Measurements from ENCODE around the gene GHR.

GHR gene

GRCh38 chr5:42621662-42622061, 198.4 kb downstream of the GHR start:
- H3K4me3 ChIP-seq (ENCODE audit: low read length in 2 of 2), result no peak overlapping the region
- peaks cover 13% of the 10 kb centered on the region for H3K4me1 ChIP-seq (ENCODE audit: control insufficient read depth, insufficient read depth, low read length)
- no peak overlapping the region for H3K27ac ChIP-seq (ENCODE audit: low read length)
- H3K9me3 ChIP-seq (ENCODE audit: control insufficient read depth in 2 of 2, low read length in 2 of 2), result no peaks in the 10 kb centered on the region
- no peaks in the 10 kb centered on the region for H3K36me3 ChIP-seq (ENCODE audit: control insufficient read depth in 2 of 2, insufficient read depth in 2 of 2, low read length in 2 of 2)
- H3K27me3 ChIP-seq (ENCODE audit: control insufficient read depth in 1 of 2, insufficient read depth in 2 of 2, low read length in 2 of 2), result no peaks in the 10 kb centered on the region
- no peak overlapping the region for H3K9ac ChIP-seq (ENCODE audit: low read length in 2 of 2)

GRCh38 chr5:42624912-42625311, 201.7 kb downstream of the GHR start:
- Histone ChIP-seq H3K27me3 (ENCODE audit: control insufficient read depth in 1 of 2, insufficient read depth in 2 of 2, low read length in 2 of 2) (no peaks in the 10 kb centered on the region), H3K9me3 (ENCODE audit: control insufficient read depth in 2 of 2, low read length in 2 of 2) (no peaks in the 10 kb centered on the region), H3K27ac (ENCODE audit: low read length) (no peak overlapping the region), H3K9ac (ENCODE audit: low read length in 2 of 2) (no peak overlapping the region), H3K4me3 (ENCODE audit: low read length in 2 of 2) (no peak overlapping the region), H3K36me3 (ENCODE audit: control insufficient read depth in 2 of 2, insufficient read depth in 2 of 2, low read length in 2 of 2) (no peaks in the 10 kb centered on the region), H3K4me1 (ENCODE audit: control insufficient read depth, insufficient read depth, low read length) (peaks cover 15% of the 10 kb centered on the region)

GRCh38 chr5:42626462-42626861, 203.2 kb downstream of the GHR start:
- peaks cover 0 to 3% of the 10 kb centered on the region in 2 donors for H3K36me3 ChIP-seq (ENCODE audit: control insufficient read depth in 2 of 2, insufficient read depth in 2 of 2, low read length in 2 of 2)
- no peaks in the 10 kb centered on the region for H3K27me3 ChIP-seq (ENCODE audit: control insufficient read depth in 1 of 2, insufficient read depth in 2 of 2, low read length in 2 of 2)
- H3K4me3 ChIP-seq (ENCODE audit: low read length in 2 of 2), result no peak overlapping the region
- peaks cover 9% of the 10 kb centered on the region for H3K4me1 ChIP-seq (ENCODE audit: control insufficient read depth, insufficient read depth, low read length)
- no peak overlapping the region for H3K27ac ChIP-seq (ENCODE audit: low read length)
- H3K9ac ChIP-seq (ENCODE audit: low read length in 2 of 2), result no peak overlapping the region
- H3K9me3 ChIP-seq (ENCODE audit: control insufficient read depth in 2 of 2, low read length in 2 of 2), result no peaks in the 10 kb centered on the region

DNA sequence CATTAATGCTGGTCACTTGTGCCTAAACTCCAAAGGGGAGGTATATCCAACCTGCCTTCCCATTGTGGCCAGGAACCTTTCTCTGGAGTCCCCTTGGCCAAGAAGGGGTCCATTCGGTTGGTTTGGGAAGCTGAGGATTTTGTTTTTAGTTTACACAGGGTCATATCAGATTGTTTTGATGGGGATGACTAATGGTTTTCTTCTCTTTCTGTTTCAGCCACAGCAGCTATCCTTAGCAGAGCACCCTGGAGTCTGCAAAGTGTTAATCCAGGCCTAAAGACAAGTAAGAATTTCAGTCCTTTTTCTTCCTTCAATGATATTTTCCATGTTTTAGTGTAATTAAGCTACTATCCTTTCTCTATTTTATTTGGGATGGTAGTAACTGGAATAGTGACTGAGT, 205.6 kb downstream of the GHR start:
- Histone ChIP-seq H3K36me3 (ENCODE audit: control insufficient read depth in 2 of 2, insufficient read depth in 2 of 2, low read length in 2 of 2) (peaks cover 0 to 3% of the 10 kb centered on the region in 2 donors), H3K4me1 (ENCODE audit: control insufficient read depth, insufficient read depth, low read length) (peaks cover 2% of the 10 kb centered on the region), H3K9me3 (ENCODE audit: control insufficient read depth in 2 of 2, low read length in 2 of 2) (no peaks in the 10 kb centered on the region), H3K9ac (ENCODE audit: low read length in 2 of 2) (no peak overlapping the region), H3K27me3 (ENCODE audit: control insufficient read depth in 1 of 2, insufficient read depth in 2 of 2, low read length in 2 of 2) (no peaks in the 10 kb centered on the region), H3K4me3 (ENCODE audit: low read length in 2 of 2) (no peak overlapping the region), H3K27ac (ENCODE audit: low read length) (no peak overlapping the region)

GRCh38 chr5:42629284-42629683, 206.0 kb downstream of the GHR start:
- no peak overlapping the region for H3K27ac ChIP-seq (ENCODE audit: low read length)

GRCh38 chr5:42631241-42631640, 208.0 kb downstream of the GHR start:
- H3K9ac ChIP-seq (ENCODE audit: low read length in 2 of 2), result no peak overlapping the region
- H3K27me3 ChIP-seq (ENCODE audit: control insufficient read depth in 1 of 2, insufficient read depth in 2 of 2, low read length in 2 of 2), result no peaks in the 10 kb centered on the region
- H3K27ac ChIP-seq (ENCODE audit: low read length), result no peak overlapping the region
- no peaks in the 10 kb centered on the region for H3K9me3 ChIP-seq (ENCODE audit: control insufficient read depth in 2 of 2, low read length in 2 of 2)
- H3K4me1 ChIP-seq (ENCODE audit: control insufficient read depth, insufficient read depth, low read length), result peaks cover 2% of the 10 kb centered on the region
- H3K36me3 ChIP-seq (ENCODE audit: control insufficient read depth in 2 of 2, insufficient read depth in 2 of 2, low read length in 2 of 2), result peaks cover 0 to 3% of the 10 kb centered on the region in 2 donors
- H3K4me3 ChIP-seq (ENCODE audit: low read length in 2 of 2), result no peak overlapping the region

More at GRCh38 chr5:42629284-42629683, 206.0 kb downstream of the GHR start:
- no peaks in the 10 kb centered on the region for H3K9me3 ChIP-seq (ENCODE audit: control insufficient read depth in 2 of 2, low read length in 2 of 2)
- H3K9ac ChIP-seq (ENCODE audit: low read length in 2 of 2), result no peak overlapping the region
- no peaks in the 10 kb centered on the region for H3K27me3 ChIP-seq (ENCODE audit: control insufficient read depth in 1 of 2, insufficient read depth in 2 of 2, low read length in 2 of 2)
- peaks cover 0 to 3% of the 10 kb centered on the region in 2 donors for H3K36me3 ChIP-seq (ENCODE audit: control insufficient read depth in 2 of 2, insufficient read depth in 2 of 2, low read length in 2 of 2)
- H3K4me3 ChIP-seq (ENCODE audit: low read length in 2 of 2), result no peak overlapping the region
- peaks cover 2% of the 10 kb centered on the region for H3K4me1 ChIP-seq (ENCODE audit: control insufficient read depth, insufficient read depth, low read length)

- no peaks in the 10 kb centered on the region for H3K9me3 ChIP-seq (ENCODE audit: control insufficient read depth in 2 of 2, low read length in 2 of 2)
- H3K9ac ChIP-seq (ENCODE audit: low read length in 2 of 2), result no peak overlapping the region
- peaks cover 2% of the 10 kb centered on the region for H3K4me1 ChIP-seq (ENCODE audit: control insufficient read depth, insufficient read depth, low read length)
- H3K27me3 ChIP-seq (ENCODE audit: control insufficient read depth in 1 of 2, insufficient read depth in 2 of 2, low read length in 2 of 2), result no peaks in the 10 kb centered on the region
- no peak overlapping the region for H3K27ac ChIP-seq (ENCODE audit: low read length)
- H3K36me3 ChIP-seq (ENCODE audit: control insufficient read depth in 2 of 2, insufficient read depth in 2 of 2, low read length in 2 of 2), result peaks cover 0 to 3% of the 10 kb centered on the region in 2 donors
- no peak overlapping the region for H3K4me3 ChIP-seq (ENCODE audit: low read length in 2 of 2)
Observed at GRCh38 chr5:42632354-42632900, 209.2 kb downstream of the GHR start.

DNA sequence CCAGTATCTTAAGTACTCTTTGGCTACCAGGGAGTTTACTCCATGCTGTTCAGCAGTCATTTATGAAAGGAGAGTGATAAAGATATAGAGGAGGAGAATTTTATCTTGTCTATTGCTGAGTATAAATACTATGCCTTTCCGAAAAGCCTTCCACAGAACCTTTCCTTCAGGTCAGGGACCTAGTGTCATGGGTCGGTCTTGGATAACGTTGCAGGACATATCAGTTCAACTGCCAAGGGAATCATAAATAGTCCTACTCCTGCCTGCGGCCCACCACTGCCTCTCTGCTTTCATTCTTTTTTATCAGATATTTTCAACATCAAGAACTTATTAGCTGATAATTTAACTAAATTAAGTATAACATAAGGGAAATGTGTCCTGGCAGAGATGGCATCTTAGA, 211.3 kb downstream of the GHR start:
- H3K9me3 ChIP-seq (ENCODE audit: control insufficient read depth in 2 of 2, low read length in 2 of 2), result no peaks in the 10 kb centered on the region
- no peak overlapping the region for H3K9ac ChIP-seq (ENCODE audit: low read length in 2 of 2)

GRCh38 chr5:42636425-42636824, 213.2 kb downstream of the GHR start:
- no peaks in the 10 kb centered on the region for H3K36me3 ChIP-seq (ENCODE audit: control insufficient read depth in 2 of 2, insufficient read depth in 2 of 2, low read length in 2 of 2)
- no peaks in the 10 kb centered on the region for H3K27me3 ChIP-seq (ENCODE audit: control insufficient read depth in 1 of 2, insufficient read depth in 2 of 2, low read length in 2 of 2)
- no peaks in the 10 kb centered on the region for H3K4me1 ChIP-seq (ENCODE audit: control insufficient read depth, insufficient read depth, low read length)
- no peak overlapping the region for H3K4me3 ChIP-seq (ENCODE audit: low read length in 2 of 2)
- H3K27ac ChIP-seq (ENCODE audit: low read length), result no peak overlapping the region
- no peaks in the 10 kb centered on the region for H3K9me3 ChIP-seq (ENCODE audit: control insufficient read depth in 2 of 2, low read length in 2 of 2)
- no peak overlapping the region for H3K9ac ChIP-seq (ENCODE audit: low read length in 2 of 2)

More for the DNA sequence above, 211.3 kb downstream of the GHR start:
- no peak overlapping the region for H3K27ac ChIP-seq (ENCODE audit: low read length)
- peaks cover 0 to 3% of the 10 kb centered on the region in 2 donors for H3K36me3 ChIP-seq (ENCODE audit: control insufficient read depth in 2 of 2, insufficient read depth in 2 of 2, low read length in 2 of 2)
- H3K4me1 ChIP-seq (ENCODE audit: control insufficient read depth, insufficient read depth, low read length), result no peaks in the 10 kb centered on the region
- H3K27me3 ChIP-seq (ENCODE audit: control insufficient read depth in 1 of 2, insufficient read depth in 2 of 2, low read length in 2 of 2), result no peaks in the 10 kb centered on the region
- no peak overlapping the region for H3K4me3 ChIP-seq (ENCODE audit: low read length in 2 of 2)

GRCh38 chr5:42636946-42637345, 213.7 kb downstream of the GHR start:
- no peak overlapping the region for H3K27ac ChIP-seq (ENCODE audit: low read length)
- no peaks in the 10 kb centered on the region for H3K4me1 ChIP-seq (ENCODE audit: control insufficient read depth, insufficient read depth, low read length)
- H3K9me3 ChIP-seq (ENCODE audit: control insufficient read depth in 2 of 2, low read length in 2 of 2), result no peaks in the 10 kb centered on the region
- no peaks in the 10 kb centered on the region for H3K36me3 ChIP-seq (ENCODE audit: control insufficient read depth in 2 of 2, insufficient read depth in 2 of 2, low read length in 2 of 2)
- H3K9ac ChIP-seq (ENCODE audit: low read length in 2 of 2), result no peak overlapping the region
- H3K27me3 ChIP-seq (ENCODE audit: control insufficient read depth in 1 of 2, insufficient read depth in 2 of 2, low read length in 2 of 2), result no peaks in the 10 kb centered on the region
- no peak overlapping the region for H3K4me3 ChIP-seq (ENCODE audit: low read length in 2 of 2)

- no peak overlapping the region for H3K27ac ChIP-seq (ENCODE audit: low read length)
- no peaks in the 10 kb centered on the region for H3K36me3 ChIP-seq (ENCODE audit: control insufficient read depth in 2 of 2, insufficient read depth in 2 of 2, low read length in 2 of 2)
- H3K4me3 ChIP-seq (ENCODE audit: low read length in 2 of 2), result no peak overlapping the region
- H3K9ac ChIP-seq (ENCODE audit: low read length in 2 of 2), result no peak overlapping the region
- no peaks in the 10 kb centered on the region for H3K27me3 ChIP-seq (ENCODE audit: control insufficient read depth in 1 of 2, insufficient read depth in 2 of 2, low read length in 2 of 2)
- no peaks in the 10 kb centered on the region for H3K9me3 ChIP-seq (ENCODE audit: control insufficient read depth in 2 of 2, low read length in 2 of 2)
- no peaks in the 10 kb centered on the region for H3K4me1 ChIP-seq (ENCODE audit: control insufficient read depth, insufficient read depth, low read length)
Observed at GRCh38 chr5:42638972-42639371, 215.7 kb downstream of the GHR start.

All from stomach smooth muscle (tissue), 2 donors.